Smooth muscle cell (in vitro differentiated cells): ENCODE data around the gene CCNK. TPM values are rescaled to one million over a fixed set of nuclear protein-coding genes. Genes with fewer than 3 reads are reported as not detected.

ENCODE experiments used
- DNase-seq: peaks from one replicate; lab custom pipeline; 2025; ENCODE audit not compliant: unreplicated experiment; lab: John Stamatoyannopoulos, UW
- H2AFZ ChIP-seq: fragments of 200-600 bp; sonication (generic); 2 replicates; pipeline ENCODE4 v1.6.0; 2016; ENCODE audit warnings: antibody characterized with exemption, low read depth, mild to moderate bottlenecking
- H3F3A ChIP-seq: fragments of 200-600 bp; sonication (generic); 2 replicates; pipeline ENCODE4 v1.6.0; 2017; ENCODE audit warnings: antibody characterized with exemption, low read depth
- H3K27ac ChIP-seq: fragments of 200-600 bp; sonication (generic); 2 replicates; pipeline ENCODE4 v1.5.1; 2016; ENCODE audit warnings: low read depth, mild to moderate bottlenecking
- H3K27me3 ChIP-seq: fragments of 200-600 bp; sonication (generic); 2 replicates; pipeline ENCODE4 v1.6.1; 2016; ENCODE audit warnings: low read depth, mild to moderate bottlenecking
- H3K36me3 ChIP-seq: fragments of 200-600 bp; sonication (generic); 2 replicates; pipeline ENCODE4 v1.5.1; 2016; ENCODE audit warnings: low read depth
- H3K4me1 ChIP-seq: fragments of 200-600 bp; sonication (generic); 2 replicates; pipeline ENCODE4 v1.5.1; 2016; ENCODE audit warnings: low read depth
- H3K4me2 ChIP-seq: fragments of 200-600 bp; sonication (generic); 2 replicates; pipeline ENCODE4 v1.6.0; 2016; ENCODE audit warnings: mild to moderate bottlenecking
- H3K4me3 ChIP-seq: fragments of 200-600 bp; sonication (generic); 2 replicates; pipeline ENCODE4 v1.5.1; 2016; ENCODE audit warnings: mild to moderate bottlenecking
- H3K79me2 ChIP-seq: fragments of 200-600 bp; sonication (generic); 2 replicates; pipeline ENCODE4 v1.6.0; 2016; ENCODE audit warnings: low read depth, mild to moderate bottlenecking
- H3K9ac ChIP-seq: fragments of 200-600 bp; sonication (generic); 2 replicates; pipeline ENCODE4 v1.6.0; 2016; ENCODE audit warnings: low read depth
- H3K9me3 ChIP-seq: fragments of 200-600 bp; sonication (generic); replicated peaks from 2 replicates; pipeline ENCODE4 v1.5.1; 2016; ENCODE audit warnings: low read depth
- H4K20me1 ChIP-seq: fragments of 200-600 bp; sonication (generic); 2 replicates; pipeline ENCODE4 v1.6.0; 2016; ENCODE audit warnings: low read depth
- WGBS: methylation state at CpG from one replicate; pipeline ENCODE4 v1.1.7; 2016; ENCODE audit warnings: low lambda C conversion rate; 5-methylcytosine and 5-hydroxymethylcytosine counted together
- polyA plus RNA-seq: library from polyadenylated mRNA; unstranded; fragments of >200 nt; fragmentation: Nextera tagmentation; extraction: Ambion mirVana; gene quantifications from 2 replicates; pipeline ENCODE4 v1.2.1, GENCODE V29; 2016
- total RNA-seq: library from RNA; depleted of rRNA; stranded (reverse); fragments of >200 nt; gene quantifications from 2 replicates; pipeline ENCODE4 v1.2.3, GENCODE V29; 2014
- TF ChIP-seq, protein P1 (sequence below): fragments of 200-600 bp; sonication (generic); IDR thresholded peaks from 2 replicates; pipeline ENCODE4 v1.5.1; 2017; ENCODE audit warnings: borderline replicate concordance, mild to moderate bottlenecking, antibody characterized with exemption; ENCODE audit not compliant: insufficient read depth, poor library complexity, severe bottlenecking

CCNK gene
- total and polyA plus RNA-seq, 2 experiments from 2014 or later, result 14.6 to 32.9 TPM

DNA sequence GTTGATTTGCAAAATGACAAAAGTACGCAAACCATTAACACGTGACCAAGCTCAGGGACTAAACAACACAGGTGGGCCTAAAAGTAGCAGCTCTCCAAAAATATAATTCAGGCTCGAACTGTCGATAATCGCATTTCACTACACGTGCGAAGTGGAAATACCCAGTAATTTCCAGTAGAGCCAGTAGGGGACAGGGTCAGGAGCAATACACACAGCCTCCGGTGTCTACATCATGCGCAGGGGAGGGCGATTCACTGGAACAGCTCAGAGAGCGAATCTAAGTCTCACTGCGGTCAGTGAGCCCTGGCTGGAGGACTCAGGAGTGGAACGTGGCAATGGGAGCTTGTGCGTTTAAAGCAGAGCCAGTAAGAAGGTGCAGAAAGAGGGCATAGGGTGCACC is 40.9 kb upstream of the CCNK start:
- no peaks in the 10 kb centered on the region for H3K27me3 ChIP-seq
- H2AFZ ChIP-seq, result no peak overlapping the region
- peaks cover 5% of the 10 kb centered on the region for H4K20me1 ChIP-seq
- peaks cover 25% of the 10 kb centered on the region for H3K79me2 ChIP-seq
- no peak overlapping the region for H3K27ac ChIP-seq
- DNase-seq, result no peak
- no peaks in the 10 kb centered on the region for H3K9me3 ChIP-seq
- no peak overlapping the region for H3K4me3 ChIP-seq
- H3K36me3 ChIP-seq, result no peaks in the 10 kb centered on the region
- WGBS, result 96% methylated on average over 14 of the region's 14 CpGs
- H3F3A ChIP-seq, result peaks cover 21% of the 10 kb centered on the region
- H3K4me2 ChIP-seq, result no peak overlapping the region
- H3K4me1 ChIP-seq, result no peaks in the 10 kb centered on the region
- no peak overlapping the region for H3K9ac ChIP-seq
- TF ChIP-seq, protein P1, sequence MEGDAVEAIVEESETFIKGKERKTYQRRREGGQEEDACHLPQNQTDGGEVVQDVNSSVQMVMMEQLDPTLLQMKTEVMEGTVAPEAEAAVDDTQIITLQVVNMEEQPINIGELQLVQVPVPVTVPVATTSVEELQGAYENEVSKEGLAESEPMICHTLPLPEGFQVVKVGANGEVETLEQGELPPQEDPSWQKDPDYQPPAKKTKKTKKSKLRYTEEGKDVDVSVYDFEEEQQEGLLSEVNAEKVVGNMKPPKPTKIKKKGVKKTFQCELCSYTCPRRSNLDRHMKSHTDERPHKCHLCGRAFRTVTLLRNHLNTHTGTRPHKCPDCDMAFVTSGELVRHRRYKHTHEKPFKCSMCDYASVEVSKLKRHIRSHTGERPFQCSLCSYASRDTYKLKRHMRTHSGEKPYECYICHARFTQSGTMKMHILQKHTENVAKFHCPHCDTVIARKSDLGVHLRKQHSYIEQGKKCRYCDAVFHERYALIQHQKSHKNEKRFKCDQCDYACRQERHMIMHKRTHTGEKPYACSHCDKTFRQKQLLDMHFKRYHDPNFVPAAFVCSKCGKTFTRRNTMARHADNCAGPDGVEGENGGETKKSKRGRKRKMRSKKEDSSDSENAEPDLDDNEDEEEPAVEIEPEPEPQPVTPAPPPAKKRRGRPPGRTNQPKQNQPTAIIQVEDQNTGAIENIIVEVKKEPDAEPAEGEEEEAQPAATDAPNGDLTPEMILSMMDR, result no peak

DNA sequence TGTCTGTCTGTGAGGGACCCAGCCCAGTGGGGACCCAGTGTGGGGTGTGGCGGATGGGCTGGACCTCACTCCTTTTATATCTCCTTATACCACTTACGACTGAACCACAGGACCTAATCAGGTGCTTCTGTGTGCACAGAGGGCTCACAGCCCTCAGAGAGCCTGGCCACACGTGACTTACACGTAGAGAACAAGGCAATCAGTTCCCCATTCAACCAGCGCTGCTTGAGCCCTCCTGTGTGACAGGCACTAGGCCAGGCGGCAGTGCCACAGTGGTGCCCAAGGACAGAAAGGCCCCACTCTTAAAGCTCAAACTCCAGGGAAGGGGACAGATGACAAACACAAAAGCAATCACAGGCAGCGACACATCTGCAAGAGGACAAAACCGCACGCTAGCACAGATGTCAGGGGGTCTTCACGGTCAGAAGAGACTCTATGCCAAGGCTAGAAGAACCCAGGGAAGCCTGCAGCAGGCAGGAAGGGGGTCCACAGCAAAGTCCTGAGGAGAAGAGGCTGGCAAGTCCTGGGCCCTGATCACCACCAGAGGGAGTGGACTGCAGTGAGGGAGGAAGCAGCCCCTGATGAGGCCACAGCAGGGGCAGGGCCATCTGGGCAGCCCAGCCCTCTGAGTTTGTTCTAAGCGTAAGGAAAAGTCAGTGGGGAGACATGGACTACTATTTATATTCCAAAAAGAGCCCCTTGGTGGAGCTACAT is 39.9 kb upstream of the CCNK start:
- TF ChIP-seq, protein P1, result peak; percentile 34
- no peaks in the 10 kb centered on the region for H3K36me3 ChIP-seq
- H3K9me3 ChIP-seq, result no peaks in the 10 kb centered on the region
- no peak overlapping the region for H2AFZ ChIP-seq
- H3K4me3 ChIP-seq, result no peak overlapping the region
- peaks cover 5% of the 10 kb centered on the region for H4K20me1 ChIP-seq
- H3K27ac ChIP-seq, result no peak overlapping the region
- WGBS, result 93% methylated on average over 11 of the region's 11 CpGs
- H3K27me3 ChIP-seq, result no peaks in the 10 kb centered on the region
- no peak for DNase-seq
- no peak overlapping the region for H3K4me2 ChIP-seq
- H3K4me1 ChIP-seq, result no peaks in the 10 kb centered on the region
- no peak overlapping the region for H3K9ac ChIP-seq
- peaks cover 16% of the 10 kb centered on the region for H3F3A ChIP-seq
- peaks cover 24% of the 10 kb centered on the region for H3K79me2 ChIP-seq

DNA sequence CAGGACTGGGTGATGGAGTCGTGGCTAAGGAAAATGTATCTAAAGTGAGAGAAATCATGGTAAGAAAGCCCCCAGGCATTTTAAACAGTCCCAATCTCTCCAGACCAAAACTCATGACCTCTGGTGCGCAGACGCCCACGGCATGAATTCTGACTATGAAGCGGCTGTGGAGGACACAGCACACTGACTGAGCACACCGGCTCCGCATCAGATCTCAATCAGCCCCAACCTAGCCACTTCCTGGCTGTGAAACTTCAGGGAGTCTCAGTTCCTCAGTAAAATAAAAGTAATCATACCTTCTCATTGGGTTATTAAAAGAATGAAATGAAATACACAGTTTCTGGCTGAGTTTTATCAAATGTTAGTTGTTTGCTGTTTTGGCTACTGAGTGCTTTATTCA is 39.3 kb upstream of the CCNK start:
- 79% methylated on average over 7 of the region's 7 CpGs for WGBS
- H3K27ac ChIP-seq, result no peak overlapping the region
- H2AFZ ChIP-seq, result no peak overlapping the region
- no peak overlapping the region for H3K9ac ChIP-seq
- no peak for DNase-seq
- no peak overlapping the region for H3K4me3 ChIP-seq
- no peaks in the 10 kb centered on the region for H3K27me3 ChIP-seq
- TF ChIP-seq, protein P1, result no peak
- H3K9me3 ChIP-seq, result no peaks in the 10 kb centered on the region
- peaks cover 11% of the 10 kb centered on the region for H3F3A ChIP-seq
- H3K4me2 ChIP-seq, result no peak overlapping the region
- no peaks in the 10 kb centered on the region for H3K4me1 ChIP-seq
- H3K79me2 ChIP-seq, result peaks cover 24% of the 10 kb centered on the region
- H4K20me1 ChIP-seq, result peaks cover 5% of the 10 kb centered on the region
- H3K36me3 ChIP-seq, result no peaks in the 10 kb centered on the region

DNA sequence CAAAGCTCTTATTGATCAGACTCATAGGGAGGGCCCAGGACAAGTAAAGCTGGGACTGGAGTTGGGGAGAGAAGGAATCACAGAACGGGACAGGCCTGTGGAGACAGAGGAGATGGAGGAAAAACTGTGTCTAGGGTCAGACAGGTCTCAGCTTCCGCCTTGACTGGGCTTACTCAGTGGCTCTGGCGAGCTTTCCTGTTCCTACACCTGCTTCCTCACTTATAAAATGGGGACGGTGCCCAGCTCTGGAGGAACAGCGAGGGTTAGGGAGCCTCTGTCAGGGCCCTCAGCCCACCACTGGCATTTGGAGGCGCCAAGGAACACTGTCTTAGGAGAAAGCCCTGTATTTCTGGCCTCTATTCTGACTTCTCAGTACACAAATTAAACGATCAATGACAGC is 35.3 kb upstream of the CCNK start:
- no peak overlapping the region for H3K4me3 ChIP-seq
- H3K27me3 ChIP-seq, result no peaks in the 10 kb centered on the region
- no peaks in the 10 kb centered on the region for H3K9me3 ChIP-seq
- H3K9ac ChIP-seq, result no peak overlapping the region
- H2AFZ ChIP-seq, result no peak overlapping the region
- TF ChIP-seq, protein P1, result no peak
- H3K79me2 ChIP-seq, result peaks cover 7% of the 10 kb centered on the region
- H3K36me3 ChIP-seq, result peaks cover 6% of the 10 kb centered on the region
- 98% methylated on average over 7 of the region's 7 CpGs for WGBS
- no peaks in the 10 kb centered on the region for H3F3A ChIP-seq
- DNase-seq, result no peak
- peaks cover 5% of the 10 kb centered on the region for H4K20me1 ChIP-seq
- no peaks in the 10 kb centered on the region for H3K4me1 ChIP-seq
- no peak overlapping the region for H3K27ac ChIP-seq
- H3K4me2 ChIP-seq, result no peak overlapping the region
